Measurements from ENCODE around the gene TNNC1. TPM values are rescaled to one million over a fixed set of nuclear protein-coding genes. Genes with fewer than 3 reads are reported as not detected.
A peak's percentile ranks its signal among the peaks of the same experiment; 100 is the strongest.

TNNC1 gene
- total and polyA plus RNA-seq, 8 donors, result 0.40 to 6.3 (median 1.5) TPM

DNA sequence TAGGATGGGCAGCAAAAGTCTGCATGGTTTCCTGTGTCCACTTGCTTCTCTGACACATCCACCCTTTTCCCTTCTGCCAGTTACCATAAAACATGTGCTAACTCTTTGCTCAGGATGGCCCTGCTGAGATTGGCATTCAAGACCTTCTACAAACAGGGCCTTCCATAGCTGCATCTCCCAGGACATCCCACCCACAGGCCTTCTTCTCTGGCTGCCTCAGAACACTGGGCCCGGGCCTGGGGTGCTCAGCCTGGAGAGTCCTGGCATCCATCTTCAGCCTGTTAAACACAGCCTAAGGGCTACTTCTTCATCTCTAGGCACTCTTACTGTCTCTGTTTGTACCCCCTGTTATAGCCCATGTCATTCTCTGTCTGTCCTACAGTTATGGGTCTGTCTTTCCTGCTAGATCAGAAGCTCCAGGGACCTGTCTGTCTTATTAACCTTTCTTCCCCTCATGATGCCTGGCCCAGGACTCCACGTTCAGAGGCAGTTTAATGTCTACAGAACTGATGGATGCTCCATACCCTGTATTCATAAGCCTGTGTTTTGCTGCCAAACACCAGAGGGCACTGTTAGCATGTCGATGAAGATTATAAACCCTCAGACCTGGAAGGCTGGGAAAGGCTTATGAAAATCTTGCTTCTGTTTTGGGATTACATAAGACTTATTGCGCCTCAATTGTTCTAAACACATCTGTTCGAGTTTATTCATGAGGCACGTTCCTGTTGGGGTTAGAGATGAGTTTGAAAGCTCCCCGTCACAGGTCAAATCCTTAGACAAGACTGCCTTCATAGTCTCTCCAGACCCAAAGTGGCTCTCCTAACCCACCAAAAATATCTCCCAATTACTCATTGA lies 25.5 kb downstream of the TNNC1 start:
- Histone ChIP-seq H3K4me1 (no peaks in the 10 kb centered on the region), H3K9me3 (no peaks in the 10 kb centered on the region), H3K27ac (no peak overlapping the region), H3K4me3 (no peak overlapping the region), H3K27me3 (no peaks in the 10 kb centered on the region), H3K36me3 (no peaks in the 10 kb centered on the region)
- TF ChIP-seq, protein P1, sequence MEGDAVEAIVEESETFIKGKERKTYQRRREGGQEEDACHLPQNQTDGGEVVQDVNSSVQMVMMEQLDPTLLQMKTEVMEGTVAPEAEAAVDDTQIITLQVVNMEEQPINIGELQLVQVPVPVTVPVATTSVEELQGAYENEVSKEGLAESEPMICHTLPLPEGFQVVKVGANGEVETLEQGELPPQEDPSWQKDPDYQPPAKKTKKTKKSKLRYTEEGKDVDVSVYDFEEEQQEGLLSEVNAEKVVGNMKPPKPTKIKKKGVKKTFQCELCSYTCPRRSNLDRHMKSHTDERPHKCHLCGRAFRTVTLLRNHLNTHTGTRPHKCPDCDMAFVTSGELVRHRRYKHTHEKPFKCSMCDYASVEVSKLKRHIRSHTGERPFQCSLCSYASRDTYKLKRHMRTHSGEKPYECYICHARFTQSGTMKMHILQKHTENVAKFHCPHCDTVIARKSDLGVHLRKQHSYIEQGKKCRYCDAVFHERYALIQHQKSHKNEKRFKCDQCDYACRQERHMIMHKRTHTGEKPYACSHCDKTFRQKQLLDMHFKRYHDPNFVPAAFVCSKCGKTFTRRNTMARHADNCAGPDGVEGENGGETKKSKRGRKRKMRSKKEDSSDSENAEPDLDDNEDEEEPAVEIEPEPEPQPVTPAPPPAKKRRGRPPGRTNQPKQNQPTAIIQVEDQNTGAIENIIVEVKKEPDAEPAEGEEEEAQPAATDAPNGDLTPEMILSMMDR (IDR thresholded peaks at IDR 0.05), result peak; percentile 30 to 67 (median 51)
- WGBS, 2 donors, result 7 to 12% methylated on average over 7 of the region's 7 CpGs
- ATAC-seq, result peak; percentile 84 to 98 (median 94)
- peak in 4 of 6 donors; percentile 38 to 70 (median 48) for DNase-seq
- FAIRE-seq, result peak; percentile 80
- intact Hi-C loops (cut with DNase I), result no loop called here

DNA sequence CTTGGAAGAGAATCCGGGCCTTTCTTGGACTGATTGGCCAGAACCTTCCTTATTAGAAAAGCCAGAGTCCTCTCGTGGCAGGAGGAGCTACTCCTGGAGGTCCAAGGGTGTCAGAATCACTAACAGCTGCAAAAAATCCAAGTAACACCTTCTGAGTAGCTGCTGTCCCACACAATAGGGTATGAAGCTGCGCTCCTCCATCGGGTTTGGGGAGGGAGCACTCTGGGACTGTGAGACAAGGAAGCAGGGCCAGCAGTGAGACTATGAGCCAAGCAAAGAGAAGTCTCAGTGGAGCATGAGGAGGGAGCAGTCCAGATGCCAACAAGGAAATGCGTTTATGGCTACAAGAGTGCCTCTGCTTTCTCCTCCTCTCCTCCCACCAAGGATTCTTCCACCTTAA lies 30.7 kb downstream of the TNNC1 start:
- TF ChIP-seq, protein P1 (IDR thresholded peaks at IDR 0.05), result no peak
- Histone ChIP-seq H3K4me3 (no peak overlapping the region), H3K9me3 (no peaks in the 10 kb centered on the region), H3K27me3 (no peaks in the 10 kb centered on the region), H3K27ac (no peak overlapping the region), H3K4me1 (no peaks in the 10 kb centered on the region), H3K36me3 (no peaks in the 10 kb centered on the region)
- intact Hi-C loops (cut with DNase I), result no loop called here
- no peak for FAIRE-seq
- ATAC-seq, result peak in 2 of 4 donors; percentile 20 to 28
- WGBS, 2 donors, result 57 to 63% methylated on average over 5 of the region's 5 CpGs
- DNase-seq, result no peak

DNA sequence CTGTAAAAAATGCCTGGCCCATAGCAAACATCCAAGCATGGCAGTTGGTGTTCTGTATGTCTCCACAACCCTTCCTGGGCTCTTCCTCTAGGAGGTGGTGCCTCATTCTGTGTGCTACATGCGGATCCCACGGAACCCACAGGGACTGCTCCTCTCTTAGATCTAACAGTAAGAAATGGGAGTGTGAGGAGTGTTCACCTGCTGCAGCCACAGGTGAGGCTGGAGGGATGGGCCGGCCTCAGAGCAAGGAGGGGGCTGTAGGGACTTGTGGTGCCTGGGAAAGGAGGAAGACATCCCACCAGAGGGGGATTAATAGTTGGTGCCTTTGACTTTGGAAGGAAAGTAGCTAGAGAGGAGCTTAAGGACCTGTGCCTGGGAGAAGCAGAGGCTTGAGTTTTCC lies 31.2 kb downstream of the TNNC1 start:
- ATAC-seq, result no peak
- 87 to 94% methylated on average over 3 of the region's 3 CpGs for WGBS, 2 donors
- H3K27me3 ChIP-seq, result no peaks in the 10 kb centered on the region
- no peaks in the 10 kb centered on the region for H3K9me3 ChIP-seq
- intact Hi-C loops (cut with DNase I), result no loop called here
- no peak for DNase-seq
- no peak overlapping the region for H3K27ac ChIP-seq
- FAIRE-seq, result no peak
- TF ChIP-seq, protein P1 (IDR thresholded peaks at IDR 0.05), result no peak
- no peaks in the 10 kb centered on the region for H3K4me1 ChIP-seq
- no peaks in the 10 kb centered on the region for H3K36me3 ChIP-seq
- no peak overlapping the region for H3K4me3 ChIP-seq

DNA sequence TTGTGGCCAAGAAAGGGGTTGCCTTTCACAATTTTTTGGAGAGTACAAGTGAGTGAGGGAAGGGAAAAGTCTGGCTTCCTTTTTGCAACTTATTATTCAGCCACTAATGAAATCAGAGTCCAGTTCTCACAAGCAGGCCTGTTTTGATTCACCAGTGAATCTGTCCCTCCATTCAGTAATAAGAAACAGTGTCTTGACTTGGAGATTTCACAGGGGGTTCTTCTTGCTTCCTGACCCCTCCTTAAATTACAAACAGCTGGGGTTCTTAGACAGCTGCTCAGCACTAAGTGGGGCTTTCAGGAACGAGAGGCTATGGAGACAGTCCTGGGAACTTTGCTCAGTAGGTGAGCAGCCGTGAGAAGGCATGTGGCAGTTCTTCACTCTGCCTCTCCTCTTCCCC lies 33.5 kb downstream of the TNNC1 start:
- no peaks in the 10 kb centered on the region for H3K4me1 ChIP-seq
- H3K4me3 ChIP-seq, result no peak overlapping the region
- no peaks in the 10 kb centered on the region for H3K36me3 ChIP-seq
- H3K27ac ChIP-seq, result no peak overlapping the region
- intact Hi-C loops (cut with DNase I), result no loop called here
- WGBS, 2 donors, result 82 to 87% methylated on average over 2 of the region's 2 CpGs
- no peak for DNase-seq
- TF ChIP-seq, protein P1 (IDR thresholded peaks at IDR 0.05), result no peak
- no peaks in the 10 kb centered on the region for H3K27me3 ChIP-seq
- FAIRE-seq, result no peak
- no peak for ATAC-seq
- no peaks in the 10 kb centered on the region for H3K9me3 ChIP-seq

DNA sequence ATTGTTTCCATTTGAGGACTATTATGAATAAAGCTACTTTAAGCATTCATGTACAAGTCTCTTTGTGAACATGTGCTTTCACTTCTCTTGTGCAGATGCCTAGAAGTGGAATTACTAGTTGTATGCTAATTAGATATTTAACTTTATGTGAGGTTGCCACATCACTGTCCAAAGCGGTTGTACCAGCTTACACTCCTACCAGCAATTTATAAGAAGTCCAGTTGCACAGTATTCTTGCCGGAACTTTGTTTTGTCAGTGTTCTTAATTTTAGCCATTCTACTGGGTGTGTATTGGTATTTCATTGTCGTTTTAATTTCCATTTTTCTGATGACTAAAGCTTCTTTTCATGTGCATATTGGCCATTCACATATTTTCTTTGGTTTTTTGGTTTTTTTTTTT lies 38.0 kb downstream of the TNNC1 start:
- Histone ChIP-seq H3K4me1 (peaks cover 10 to 19% (median 11%) of the 10 kb centered on the region in 3 donors), H3K36me3 (no peaks in the 10 kb centered on the region), H3K9me3 (no peaks in the 10 kb centered on the region), H3K27me3 (no peaks in the 10 kb centered on the region), H3K4me3 (no peak overlapping the region), H3K27ac (no peak overlapping the region)
- DNase-seq (no peak), ATAC-seq (no peak), FAIRE-seq (no peak)
- TF ChIP-seq, protein P1 (IDR thresholded peaks at IDR 0.05), result no peak
- intact Hi-C loops (cut with DNase I), result no loop called here
- 84 to 96% methylated on average over 3 of the region's 3 CpGs for WGBS, 2 donors
